Caco-2 (cell line): Measurements from ENCODE around the gene DNAJC1. TPM values are rescaled to one million over a fixed set of nuclear protein-coding genes. Genes with fewer than 3 reads are reported as not detected.

Experiments
- BruUV-seq: library from RNA; stranded (reverse); fragments of 400-500 nt; replicated peaks from 2 replicates; lab custom pipeline; 2021; lab: Mats Ljungman, UMichigan
- CTCF ChIA-PET: fragments of 300-600 bp; sonication (Branson Sonifier 250); formaldehyde crosslinking; loops from one replicate; lab custom pipeline; 2022; ENCODE audit warnings: antibody characterized with exemption; lab: Charles Lee
- POLR2A ChIA-PET: fragments of 300-600 bp; sonication (Branson Sonifier 250); formaldehyde crosslinking; loops from one replicate; lab custom pipeline; 2022; ENCODE audit warnings: antibody characterized with exemption; lab: Charles Lee
- DNase-seq, 2 experiments: peaks; one replicate each; pipeline versions ENCODE4 v3.0.0 to v3.0.0-alpha.2; 2020 to 2022
- H3K27me3 ChIP-seq: replicated peaks from 2 replicates; pipeline ENCODE4 v1.6.0; 2011; ENCODE audit warnings: low read length; ENCODE audit not compliant: control insufficient read depth, insufficient read depth
- H3K36me3 ChIP-seq: 2 replicates; pipeline ENCODE4 v1.5.1; 2011; ENCODE audit warnings: low read length; ENCODE audit not compliant: control insufficient read depth, insufficient read depth
- H3K4me1 ChIP-seq: fragments of 250-450 bp; sonication (Bioruptor Pico); 2 replicates; pipeline ENCODE4 v1.5.1; 2020; ENCODE audit warnings: mild to moderate bottlenecking
- H3K4me3 ChIP-seq: 2 replicates; pipeline ENCODE4 v1.5.1; 2011; ENCODE audit warnings: low read depth, mild to moderate bottlenecking, control low read depth, low read length
- H3K9me3 ChIP-seq: fragments of 250-450 bp; sonication (Bioruptor Pico); 2 replicates; pipeline ENCODE4 v1.5.1; 2020; ENCODE audit warnings: mild to moderate bottlenecking, moderate library complexity
- H3K27ac Mint-ChIP-seq: one replicate; pipeline ENCODE4 v1.8.0; 2022; ENCODE audit warnings: mixed read lengths; ENCODE audit not compliant: unreplicated experiment
- H3K27me3 Mint-ChIP-seq: one replicate; pipeline ENCODE4 v1.8.0; 2022; ENCODE audit warnings: mixed read lengths; ENCODE audit not compliant: insufficient read depth, unreplicated experiment
- H3K36me3 Mint-ChIP-seq: one replicate; pipeline ENCODE4 v1.8.0; 2022; ENCODE audit warnings: mild to moderate bottlenecking, mixed read lengths; ENCODE audit not compliant: insufficient read depth, unreplicated experiment
- H3K4me1 Mint-ChIP-seq: one replicate; pipeline ENCODE4 v1.8.0; 2022; ENCODE audit warnings: low read depth, mixed read lengths; ENCODE audit not compliant: unreplicated experiment
- H3K4me3 Mint-ChIP-seq: one replicate; pipeline ENCODE4 v1.8.0; 2022; ENCODE audit warnings: mild to moderate bottlenecking, moderate library complexity, mixed read lengths; ENCODE audit not compliant: unreplicated experiment
- H3K9me3 Mint-ChIP-seq: one replicate; pipeline ENCODE4 v1.8.0; 2022; ENCODE audit warnings: mixed read lengths; ENCODE audit not compliant: unreplicated experiment
- intact Hi-C: fragments of 100-400 bp; cut with micrococcal nuclease; formaldehyde crosslinking; loops from one replicate; pipeline ENCODE4 v1.10.0; 2022; ENCODE audit not compliant: unreplicated experiment
- total RNA-seq: library from RNA; stranded (reverse); gene quantifications from 2 replicates; pipeline ENCODE4 v1.2.3, GENCODE V29; 2022
- TF ChIP-seq, protein P1 (sequence below), 2 experiments: fragments of 200-600 bp in 1 of 2; IDR thresholded peaks; 1 replicate in 1 of 2; 2 replicates in 1 of 2; pipeline versions ENCODE4 v1.5.1 to v1.8.0; 2011 to 2022; ENCODE audit warnings: antibody characterized with exemption in 1 of 2, control low read depth in 1 of 2, inconsistent platforms in 1 of 2, low read depth in 1 of 2, low read length in 1 of 2, mild to moderate bottlenecking in 1 of 2, moderate library complexity in 1 of 2; ENCODE audit not compliant: insufficient read depth in 1 of 2, severe bottlenecking in 1 of 2, unreplicated experiment in 1 of 2

DNAJC1 gene
- total RNA-seq, 1 experiment from 2014 or later: 50.7 TPM

DNA sequence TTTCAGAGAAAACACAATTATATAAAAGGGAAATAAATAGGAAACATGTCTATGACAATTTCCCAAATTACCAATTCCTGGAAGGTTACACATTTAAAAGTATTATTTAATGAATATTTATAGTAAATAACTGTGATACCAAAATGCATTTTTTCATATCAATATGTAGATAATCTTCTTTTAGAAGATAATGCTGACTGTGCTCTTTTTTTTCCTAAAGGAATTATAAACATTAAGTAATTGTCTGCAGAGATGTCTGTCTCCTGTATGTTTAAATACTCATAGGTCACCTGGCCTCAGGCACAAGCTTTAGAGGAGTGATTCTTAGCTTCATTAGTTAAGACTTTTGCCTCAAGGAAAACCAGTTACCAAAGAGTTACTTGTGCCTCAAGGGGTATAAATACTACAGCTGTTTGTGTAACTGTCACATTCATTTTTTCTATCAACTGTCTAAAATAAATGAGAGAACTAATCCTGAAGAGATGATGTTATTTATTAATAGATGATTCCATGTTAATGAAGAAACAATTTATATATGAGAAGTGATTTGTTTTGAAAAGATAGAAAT lies 77.1 kb downstream of the DNAJC1 start:
- peaks cover 15% of the 10 kb centered on the region for H3K4me1 Mint-ChIP-seq
- no peak overlapping the region for H3K4me3 Mint-ChIP-seq
- H3K9me3 Mint-ChIP-seq: no peaks in the 10 kb centered on the region
- no peaks in the 10 kb centered on the region for H3K27me3 Mint-ChIP-seq
- H3K36me3 Mint-ChIP-seq: no peaks in the 10 kb centered on the region
- DNase-seq: peak in 1 of 2 experiments; percentile 36
- Histone ChIP-seq H3K27me3 (no peaks in the 10 kb centered on the region), H3K4me1 (peaks cover 24% of the 10 kb centered on the region), H3K4me3 (no peak overlapping the region), H3K9me3 (no peaks in the 10 kb centered on the region), H3K36me3 (no peaks in the 10 kb centered on the region)
- CTCF ChIA-PET: interaction anchor here (0.6 to 0.7 kb wide), 2 partner anchors 431 to 851 kb away, joined by 3 read pairs; no protein-coding TSS in a partner anchor
- H3K27ac Mint-ChIP-seq: no peak overlapping the region
- TF ChIP-seq, protein P1, sequence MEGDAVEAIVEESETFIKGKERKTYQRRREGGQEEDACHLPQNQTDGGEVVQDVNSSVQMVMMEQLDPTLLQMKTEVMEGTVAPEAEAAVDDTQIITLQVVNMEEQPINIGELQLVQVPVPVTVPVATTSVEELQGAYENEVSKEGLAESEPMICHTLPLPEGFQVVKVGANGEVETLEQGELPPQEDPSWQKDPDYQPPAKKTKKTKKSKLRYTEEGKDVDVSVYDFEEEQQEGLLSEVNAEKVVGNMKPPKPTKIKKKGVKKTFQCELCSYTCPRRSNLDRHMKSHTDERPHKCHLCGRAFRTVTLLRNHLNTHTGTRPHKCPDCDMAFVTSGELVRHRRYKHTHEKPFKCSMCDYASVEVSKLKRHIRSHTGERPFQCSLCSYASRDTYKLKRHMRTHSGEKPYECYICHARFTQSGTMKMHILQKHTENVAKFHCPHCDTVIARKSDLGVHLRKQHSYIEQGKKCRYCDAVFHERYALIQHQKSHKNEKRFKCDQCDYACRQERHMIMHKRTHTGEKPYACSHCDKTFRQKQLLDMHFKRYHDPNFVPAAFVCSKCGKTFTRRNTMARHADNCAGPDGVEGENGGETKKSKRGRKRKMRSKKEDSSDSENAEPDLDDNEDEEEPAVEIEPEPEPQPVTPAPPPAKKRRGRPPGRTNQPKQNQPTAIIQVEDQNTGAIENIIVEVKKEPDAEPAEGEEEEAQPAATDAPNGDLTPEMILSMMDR (IDR thresholded peaks at IDR 0.05; ENCODE audit: insufficient read depth in 1 of 2, low read depth in 1 of 2, low read length in 1 of 2, severe bottlenecking in 1 of 2, unreplicated experiment in 1 of 2): no peak
- intact Hi-C loops: no loop called here
- TSS peak; percentile 15 for BruUV-seq
- POLR2A ChIA-PET: interaction anchor here (0.5 kb wide), 2 partner anchors 27 to 175 kb away, joined by 6 read pairs; no protein-coding TSS in a partner anchor

DNA sequence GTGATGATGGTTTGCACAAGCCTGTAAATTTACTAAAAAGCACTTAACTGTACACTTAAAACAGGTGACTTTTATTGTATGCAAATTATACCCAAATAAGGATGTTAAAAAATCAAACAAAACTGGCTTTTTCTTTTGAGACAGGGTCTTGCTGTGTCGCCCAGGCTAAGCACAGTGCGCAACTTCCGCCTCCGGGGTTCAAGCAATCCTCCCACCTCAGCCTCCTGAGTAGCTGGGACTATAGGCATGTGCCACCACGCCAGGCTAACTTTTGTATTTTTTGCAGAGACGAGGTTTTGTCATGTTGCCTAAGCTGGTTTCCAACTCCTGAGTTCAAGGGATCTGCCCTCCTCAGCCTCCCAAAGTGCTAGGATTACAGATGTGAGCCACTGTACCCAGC lies 77.7 kb downstream of the DNAJC1 start:
- DNase-seq: no peak
- no peaks in the 10 kb centered on the region for H3K9me3 ChIP-seq
- ChIA-PET POLR2A (no interaction called here), CTCF (no interaction called here)
- Mint-ChIP-seq H3K4me1 (peaks cover 15% of the 10 kb centered on the region), H3K27ac (no peak overlapping the region), H3K9me3 (no peaks in the 10 kb centered on the region), H3K36me3 (no peaks in the 10 kb centered on the region), H3K27me3 (no peaks in the 10 kb centered on the region), H3K4me3 (no peak overlapping the region)
- intact Hi-C loops: no loop called here
- TF ChIP-seq, protein P1 (IDR thresholded peaks at IDR 0.05; ENCODE audit: insufficient read depth in 1 of 2, low read depth in 1 of 2, low read length in 1 of 2, severe bottlenecking in 1 of 2, unreplicated experiment in 1 of 2): no peak
- no peaks in the 10 kb centered on the region for H3K36me3 ChIP-seq
- BruUV-seq: no TSS peak
- H3K27me3 ChIP-seq: no peaks in the 10 kb centered on the region
- no peak overlapping the region for H3K4me3 ChIP-seq
- H3K4me1 ChIP-seq: peaks cover 24% of the 10 kb centered on the region

DNA sequence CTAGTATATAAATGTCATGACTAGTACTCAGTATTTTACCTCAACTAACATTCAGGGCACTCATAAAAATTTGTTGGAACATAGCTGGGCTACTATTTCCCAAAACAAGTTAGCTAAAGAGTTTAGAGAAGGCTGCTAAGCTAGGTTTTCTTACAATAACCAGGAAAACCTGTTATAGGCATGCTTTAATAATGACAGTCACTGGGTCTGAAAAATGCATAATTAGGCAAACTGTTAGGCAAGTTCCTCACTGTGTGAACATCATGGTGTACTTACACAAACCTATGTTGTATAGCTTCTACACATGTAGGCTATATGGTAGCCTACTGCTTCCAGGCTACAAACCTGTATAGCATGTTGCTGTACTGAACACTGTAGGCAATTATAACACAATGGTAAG lies 79.0 kb downstream of the DNAJC1 start:
- POLR2A ChIA-PET: no interaction called here
- no peak overlapping the region for H3K27ac Mint-ChIP-seq
- Histone ChIP-seq H3K36me3 (no peaks in the 10 kb centered on the region), H3K4me1 (peaks cover 24% of the 10 kb centered on the region), H3K9me3 (no peaks in the 10 kb centered on the region), H3K4me3 (no peak overlapping the region), H3K27me3 (no peaks in the 10 kb centered on the region)
- TF ChIP-seq, protein P1 (IDR thresholded peaks at IDR 0.05; ENCODE audit: insufficient read depth in 1 of 2, low read depth in 1 of 2, low read length in 1 of 2, severe bottlenecking in 1 of 2, unreplicated experiment in 1 of 2): no peak
- BruUV-seq: no TSS peak
- CTCF ChIA-PET: no interaction called here
- H3K36me3 Mint-ChIP-seq: no peaks in the 10 kb centered on the region
- no peaks in the 10 kb centered on the region for H3K27me3 Mint-ChIP-seq
- H3K9me3 Mint-ChIP-seq: no peaks in the 10 kb centered on the region
- no peak overlapping the region for H3K4me3 Mint-ChIP-seq
- peaks cover 15% of the 10 kb centered on the region for H3K4me1 Mint-ChIP-seq
- intact Hi-C loops: no loop called here
- no peak for DNase-seq
